Measurements from ENCODE around the gene MAPKAP1.
"Not testable (repeated sequence)": the region's sequence is repeated elsewhere in the genome, so short reads cannot be mapped to it uniquely, and the experiment has no call there.

The MAPKAP1 gene

GRCh38 chr9:125409637-125410521 lies 297.1 kb downstream of the MAPKAP1 start:
- DNase-seq (ENCODE audit: low spot score), result no peak

- DNase-seq (ENCODE audit: low spot score), result no peak
Measured at GRCh38 chr9:125409217-125409636, 297.8 kb downstream of the MAPKAP1 start.

DNA sequence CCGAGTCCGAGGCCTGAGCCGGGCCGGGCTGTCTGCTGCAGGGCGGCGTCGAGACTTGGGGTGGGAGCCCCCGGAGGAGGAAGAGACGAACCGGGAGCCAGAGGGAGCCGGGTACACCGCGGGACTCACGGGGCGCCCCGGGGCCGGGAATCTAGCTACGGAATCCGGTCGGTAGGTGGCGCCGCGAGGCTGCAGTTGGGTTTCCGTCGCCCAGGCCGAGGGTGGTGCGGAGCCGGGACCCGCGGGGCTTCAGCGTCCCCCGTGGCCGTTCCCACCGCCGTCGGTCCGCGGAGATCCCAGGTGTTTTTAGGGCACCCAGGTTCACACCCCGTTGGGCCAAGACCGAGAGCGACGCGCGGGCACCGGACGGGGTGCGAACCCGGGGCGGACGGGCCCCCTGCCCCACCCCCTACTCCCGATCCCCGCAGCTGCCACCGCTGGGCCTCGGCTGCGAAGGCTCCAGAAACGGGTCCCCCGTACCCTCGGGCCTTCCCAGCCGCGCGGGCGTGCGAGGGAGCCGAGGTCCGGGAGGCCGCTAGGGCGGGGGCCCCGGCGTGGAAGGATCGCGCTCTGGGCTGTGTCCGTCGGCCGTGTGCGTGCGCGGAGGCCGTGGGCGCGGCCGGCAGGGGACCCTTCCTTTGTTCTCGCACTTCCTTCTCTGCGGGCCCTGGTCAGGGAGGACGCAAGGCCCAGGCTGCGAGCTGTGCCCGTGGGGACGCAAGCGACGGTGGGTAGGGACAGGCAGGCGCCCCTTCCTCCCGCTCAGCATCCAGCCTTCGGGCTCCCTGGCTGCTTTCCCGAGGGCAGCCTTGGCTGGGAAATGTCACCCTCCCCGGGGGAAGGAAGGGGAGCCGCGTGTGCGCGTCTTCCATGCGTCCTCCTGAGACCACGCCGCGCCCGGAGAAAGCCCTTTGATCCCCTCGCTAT lies 298.8 kb downstream of the MAPKAP1 start:
- peak; percentile 66 for DNase-seq (ENCODE audit: low spot score)

- no peak for DNase-seq (ENCODE audit: low spot score)
Measured at GRCh38 chr9:125407432-125407973, 299.5 kb downstream of the MAPKAP1 start.

- no peak for DNase-seq (ENCODE audit: low spot score)
Measured at GRCh38 chr9:125406810-125407087, 300.3 kb downstream of the MAPKAP1 start.

- DNase-seq (ENCODE audit: low spot score), result no peak
Measured at GRCh38 chr9:125405938-125406809, 300.8 kb downstream of the MAPKAP1 start.

DNA sequence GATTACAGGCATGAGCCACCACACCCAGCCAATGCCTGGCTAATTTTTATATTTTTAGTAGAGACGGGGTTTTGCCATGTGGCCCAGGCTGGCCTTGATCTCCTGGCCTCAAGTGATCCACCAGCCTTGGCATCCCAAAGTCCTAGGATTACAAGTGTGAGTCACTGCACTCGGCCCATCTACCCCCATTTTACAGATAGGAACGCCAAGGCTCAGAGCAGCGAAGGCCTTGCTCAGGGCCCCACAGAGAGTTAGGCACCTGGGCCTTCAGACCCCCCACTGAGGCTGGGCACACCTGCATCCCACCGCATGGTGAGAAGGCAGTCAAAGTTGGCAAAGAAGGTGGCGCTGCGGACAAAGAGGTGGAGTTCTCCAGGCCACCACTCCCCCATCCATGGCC lies 302.3 kb downstream of the MAPKAP1 start:
- DNase-seq (ENCODE audit: low spot score), result no peak

- no peak for DNase-seq (ENCODE audit: low spot score)
Measured at GRCh38 chr9:125400725-125401716, 306.0 kb downstream of the MAPKAP1 start.

- DNase-seq (ENCODE audit: low spot score), result not testable (repeated sequence)
Measured at GRCh38 chr9:125400232-125400631, 306.8 kb downstream of the MAPKAP1 start.

GRCh38 chr9:125399666-125400065 lies 307.3 kb downstream of the MAPKAP1 start:
- no peak for DNase-seq (ENCODE audit: low spot score)

DNA sequence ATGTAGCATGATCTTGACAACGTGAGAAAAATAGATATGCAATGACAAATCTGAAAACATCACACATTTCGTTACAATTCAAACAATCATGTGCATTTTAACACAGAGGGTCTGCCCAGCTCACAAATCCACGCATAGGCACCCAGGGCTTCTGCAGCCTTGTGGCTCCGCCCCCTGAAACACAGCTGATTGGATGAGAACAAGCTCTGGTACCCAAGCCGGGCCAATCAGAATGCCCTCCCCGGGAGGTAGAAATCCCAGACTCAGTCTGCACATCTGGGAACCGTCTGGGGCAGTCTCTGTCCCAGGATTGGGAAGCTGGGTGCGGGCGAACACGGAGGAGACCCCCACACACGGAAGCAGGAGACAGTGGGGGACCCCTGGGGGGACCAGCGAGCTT lies 307.8 kb downstream of the MAPKAP1 start:
- DNase-seq (ENCODE audit: low spot score), result no peak

GRCh38 chr9:125398243-125398642 lies 308.8 kb downstream of the MAPKAP1 start:
- no peak for DNase-seq (ENCODE audit: low spot score)

DNA sequence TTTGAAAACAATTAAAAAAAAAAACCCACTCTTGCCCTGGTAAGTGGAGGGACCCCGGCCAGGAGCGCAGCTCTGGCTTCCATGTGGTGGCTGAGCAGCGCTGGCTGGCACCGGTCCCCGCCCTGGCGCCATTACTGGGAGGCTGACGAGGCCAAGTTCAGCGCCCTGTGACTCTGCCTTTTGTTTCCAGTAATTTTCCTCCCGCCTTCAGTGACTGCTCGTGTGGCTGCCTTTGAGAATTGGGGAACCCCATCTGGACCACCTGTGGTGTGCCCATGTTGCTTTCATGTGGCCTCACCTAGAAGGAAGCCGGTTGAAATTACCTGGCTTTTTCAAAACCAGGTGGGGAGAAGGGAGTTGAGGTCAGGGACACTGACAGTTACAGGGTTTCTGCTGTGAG lies 309.3 kb downstream of the MAPKAP1 start:
- no peak for DNase-seq (ENCODE audit: low spot score)

DNA sequence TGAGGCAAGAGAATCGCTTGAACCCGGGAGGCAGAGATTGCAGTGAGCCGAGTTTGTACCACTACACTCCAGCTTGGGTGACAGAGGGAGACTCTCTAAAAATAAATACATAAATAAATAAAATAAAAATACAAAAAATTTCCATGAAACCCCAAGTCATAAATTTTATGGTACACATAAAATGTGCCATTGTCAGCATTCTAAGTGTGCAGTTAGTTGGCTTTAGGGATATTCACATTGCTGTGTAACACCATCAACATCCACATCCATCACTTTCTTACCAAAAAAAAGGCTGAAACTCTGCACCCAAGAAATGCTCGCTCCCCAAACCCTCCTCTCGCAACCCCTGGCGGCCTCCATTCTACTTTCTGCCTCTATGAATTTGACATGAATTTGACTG lies 310.2 kb downstream of the MAPKAP1 start:
- DNase-seq (ENCODE audit: low spot score), result no peak

- DNase-seq (ENCODE audit: low spot score), result no peak
Measured at GRCh38 chr9:125393426-125393825, 313.6 kb downstream of the MAPKAP1 start.

DNA sequence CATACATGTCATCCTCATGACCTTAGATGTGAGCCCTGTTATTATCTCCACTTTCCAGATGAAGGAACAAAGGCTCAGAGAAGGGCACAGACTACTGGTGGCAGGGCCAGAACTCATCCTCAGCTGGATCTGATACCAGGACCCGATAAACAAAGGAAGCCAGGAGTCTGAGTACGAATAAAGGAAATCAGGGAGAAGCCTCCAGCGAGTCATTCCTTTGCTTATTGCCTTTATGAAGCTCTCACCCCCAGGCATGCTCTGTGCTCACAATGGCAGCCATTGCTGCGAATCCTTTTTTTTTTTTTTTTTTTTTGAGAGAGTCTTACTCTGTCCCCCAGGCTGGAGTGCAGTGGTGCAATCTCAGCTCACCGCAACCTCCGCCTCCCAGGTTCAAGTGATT lies 315.3 kb downstream of the MAPKAP1 start:
- no peak for DNase-seq (ENCODE audit: low spot score)

- no peak for DNase-seq (ENCODE audit: low spot score)
Measured at GRCh38 chr9:125388978-125389377, 318.0 kb downstream of the MAPKAP1 start.

DNA sequence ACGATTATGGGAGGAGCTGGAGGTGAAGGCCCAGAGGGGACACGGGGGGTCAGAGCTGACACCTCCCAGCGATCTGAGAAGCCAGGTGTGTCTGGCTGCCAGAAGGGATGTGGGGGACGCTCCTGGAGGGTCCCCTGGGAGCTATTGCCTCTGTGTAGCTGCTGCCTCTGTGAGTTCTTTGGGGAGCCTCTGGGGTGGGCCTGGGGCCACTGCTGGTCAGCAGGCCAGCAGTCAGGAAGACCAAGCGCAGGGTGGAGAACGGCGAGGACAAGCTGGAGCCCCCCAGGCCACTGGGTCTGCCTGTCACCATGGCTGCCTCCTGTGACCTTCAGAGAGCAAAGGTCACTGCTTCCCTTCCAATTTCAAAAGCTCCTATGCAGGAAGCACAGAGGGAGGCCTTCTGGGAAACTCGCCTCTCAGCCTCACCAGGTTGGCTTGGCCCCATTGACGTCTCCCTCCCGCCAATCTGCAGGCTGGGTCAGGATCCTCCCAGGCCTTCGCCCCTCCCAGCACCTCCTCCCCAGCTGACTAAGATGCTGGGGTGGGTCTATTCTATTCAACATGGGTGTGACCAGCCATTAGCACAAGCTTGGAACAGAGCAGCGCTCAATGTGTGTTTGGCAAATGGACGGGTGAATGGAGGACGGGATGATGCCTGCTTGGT lies 319.0 kb downstream of the MAPKAP1 start:
- DNase-seq (ENCODE audit: low spot score), result no peak

Data from Ammon's horn (tissue), 1 donor.